Subcutaneous adipose tissue (tissue), 4 donors: ENCODE results near the gene LTBP1. TPM values are rescaled to one million over a fixed set of nuclear protein-coding genes. Genes with fewer than 3 reads are reported as not detected.

ENCODE experiments used
- CTCF ChIP-seq: fragments of 450-650 bp; IDR thresholded peaks from one replicate; pipeline ENCODE4 v1.5.1; 2016; ENCODE audit warnings: low read depth, mild to moderate bottlenecking, control low read depth, antibody characterized with exemption, moderate library complexity
- total RNA-seq, 4 donors: library from RNA; depleted of rRNA; stranded (reverse); fragments of >200 nt; gene quantifications; one replicate each; pipeline ENCODE4 v1.1.0, GENCODE V29; 2016

Gene LTBP1
- total RNA-seq, 4 donors from 2014 or later, result 11.0 to 15.5 (median 12.7) TPM

GRCh38 chr2:33273479-33273878 lies 326.7 kb downstream of the LTBP1 start:
- TF ChIP-seq CTCF, result no peak

GRCh38 chr2:33274524-33274923 lies 327.8 kb downstream of the LTBP1 start:
- TF ChIP-seq CTCF, result no peak

GRCh38 chr2:33275689-33276444 lies 329.1 kb downstream of the LTBP1 start:
- TF ChIP-seq CTCF, result no peak

GRCh38 chr2:33277002-33277426 lies 330.3 kb downstream of the LTBP1 start:
- TF ChIP-seq CTCF, result no peak

- no peak for TF ChIP-seq CTCF
Measured at GRCh38 chr2:33278245-33278943, 331.6 kb downstream of the LTBP1 start.

GRCh38 chr2:33284287-33284686 lies 337.5 kb downstream of the LTBP1 start:
- TF ChIP-seq CTCF, result no peak

GRCh38 chr2:33287507-33288005 lies 340.8 kb downstream of the LTBP1 start:
- no peak for TF ChIP-seq CTCF
